GM21360 (cell line): Measurements from ENCODE around the gene RASL10B.

Experiments used
- ATAC-seq: cut with Tn5 transposase; IDR thresholded peaks from one replicate; pipeline ENCODE4 v1.9.1; 2021; ENCODE audit warnings: mild to moderate bottlenecking, moderate library complexity; ENCODE audit not compliant: unreplicated experiment

RASL10B gene

GRCh38 chr17:35716897-35717465 is 14.5 kb upstream of the RASL10B start:
- ATAC-seq = no peak

GRCh38 chr17:35717475-35717874 is 14.0 kb upstream of the RASL10B start:
- ATAC-seq = no peak

- no peak for ATAC-seq
Observed at GRCh38 chr17:35723735-35724134, 7.7 kb upstream of the RASL10B start.

- ATAC-seq = no peak
Observed at GRCh38 chr17:35725058-35725457, 6.4 kb upstream of the RASL10B start.

- ATAC-seq = no peak
Observed at GRCh38 chr17:35725802-35726126, 5.7 kb upstream of the RASL10B start.

GRCh38 chr17:35726127-35726952 is 5.1 kb upstream of the RASL10B start:
- ATAC-seq = no peak

GRCh38 chr17:35726953-35727460 is 4.4 kb upstream of the RASL10B start:
- no peak for ATAC-seq

- ATAC-seq = no peak
Observed at GRCh38 chr17:35727635-35728034, 3.8 kb upstream of the RASL10B start.

GRCh38 chr17:35728551-35728950 is 2.9 kb upstream of the RASL10B start:
- ATAC-seq = no peak

GRCh38 chr17:35729405-35729833 is 2.0 kb upstream of the RASL10B start:
- no peak for ATAC-seq

- ATAC-seq = no peak
Observed at GRCh38 chr17:35730400-35731005, 936 bp upstream of the RASL10B start.

- no peak for ATAC-seq
Observed at GRCh38 chr17:35731917-35732805, 722 bp downstream of the RASL10B start.

- ATAC-seq = no peak
Observed at GRCh38 chr17:35732806-35733136, 1.3 kb downstream of the RASL10B start.

GRCh38 chr17:35733366-35733765 is 1.9 kb downstream of the RASL10B start:
- ATAC-seq = no peak

- no peak for ATAC-seq
Observed at GRCh38 chr17:35734396-35734795, 3.0 kb downstream of the RASL10B start.

GRCh38 chr17:35735036-35735805 is 3.8 kb downstream of the RASL10B start:
- ATAC-seq = no peak

GRCh38 chr17:35736236-35736635 is 4.8 kb downstream of the RASL10B start:
- no peak for ATAC-seq

GRCh38 chr17:35738519-35739133 is 7.2 kb downstream of the RASL10B start:
- no peak for ATAC-seq

GRCh38 chr17:35740216-35740615 is 8.8 kb downstream of the RASL10B start:
- no peak for ATAC-seq
